ENCODE data around the gene ME1.
"Not testable (repeated sequence)": the region's sequence is repeated elsewhere in the genome, so short reads cannot be mapped to it uniquely, and the experiment has no call there.

ME1 gene

GRCh38 chr6:83430611-83431544 lies at the start of gene ME1:
TSS of gene ME1 (minus strand) at chr6:83431051. CDS start at chr6:83430954, 97 bp downstream.
- peak; percentile 92 for DNase-seq

- DNase-seq, result no peak
These were observed 49.6 kb upstream of the ME1 start for GRCh38 chr6:83480470-83480869.

GRCh38 chr6:83479389-83479788 lies 48.5 kb upstream of the ME1 start:
- no peak for DNase-seq

- no peak for DNase-seq
These were observed 46.1 kb upstream of the ME1 start for GRCh38 chr6:83476971-83477370.

- DNase-seq, result peak; percentile 14
These were observed 43.5 kb upstream of the ME1 start for GRCh38 chr6:83474309-83474708.

- no peak for DNase-seq
These were observed 41.9 kb upstream of the ME1 start for GRCh38 chr6:83472767-83473166.

GRCh38 chr6:83470587-83470986 lies 39.7 kb upstream of the ME1 start:
- DNase-seq, result no peak

- DNase-seq, result no peak
These were observed 39.1 kb upstream of the ME1 start for GRCh38 chr6:83470001-83470400.

GRCh38 chr6:83467620-83468036 lies 36.8 kb upstream of the ME1 start:
- DNase-seq, result no peak

- no peak for DNase-seq
These were observed 35.5 kb upstream of the ME1 start for GRCh38 chr6:83466328-83466727.

- DNase-seq, result no peak
These were observed 33.7 kb upstream of the ME1 start for GRCh38 chr6:83464381-83465140.

- DNase-seq, result no peak
These were observed 33.0 kb upstream of the ME1 start for GRCh38 chr6:83463886-83464285.

- DNase-seq, result no peak
These were observed 31.7 kb upstream of the ME1 start for GRCh38 chr6:83462524-83462923.

- peak; percentile 13 for DNase-seq
These were observed 30.6 kb upstream of the ME1 start for GRCh38 chr6:83461438-83461837.

GRCh38 chr6:83459663-83460062 lies 28.8 kb upstream of the ME1 start:
- DNase-seq, result no peak

GRCh38 chr6:83450015-83450414 lies 19.2 kb upstream of the ME1 start:
- DNase-seq, result not testable (repeated sequence)

GRCh38 chr6:83444086-83444699 lies 13.3 kb upstream of the ME1 start:
- DNase-seq, result not testable (repeated sequence)

- no peak for DNase-seq
These were observed 12.7 kb upstream of the ME1 start for GRCh38 chr6:83443516-83443915.

- DNase-seq, result no peak
These were observed 11.9 kb upstream of the ME1 start for GRCh38 chr6:83442752-83443151.

GRCh38 chr6:83439201-83439600 lies 8.3 kb upstream of the ME1 start:
- DNase-seq, result no peak

GRCh38 chr6:83436674-83437073 lies 5.8 kb upstream of the ME1 start:
- no peak for DNase-seq

- no peak for DNase-seq
These were observed 2.3 kb upstream of the ME1 start for GRCh38 chr6:83433177-83433576.

- no peak for DNase-seq
These were observed 1.8 kb upstream of the ME1 start for GRCh38 chr6:83432636-83433035.

All from EL (cell line).